Mononuclear cell (primary cell): ENCODE results near the gene VWC2. TPM values are rescaled to one million over a fixed set of nuclear protein-coding genes. Genes with fewer than 3 reads are reported as not detected.
"Not testable (repeated sequence)": the region's sequence is repeated elsewhere in the genome, so short reads cannot be mapped to it uniquely, and the experiment has no call there.

ENCODE experiments used
- H3K27me3 ChIP-seq: 2 replicates; pipeline ENCODE4 v1.6.0; 2011; ENCODE audit warnings: low read length, control low read depth; ENCODE audit not compliant: insufficient read depth
- H3K4me1 ChIP-seq: 2 replicates; pipeline ENCODE4 v1.5.1; 2011; ENCODE audit warnings: mild to moderate bottlenecking, low read length, control low read depth; ENCODE audit not compliant: insufficient read depth
- H3K4me3 ChIP-seq: 2 replicates; pipeline ENCODE4 v1.5.1; 2011; ENCODE audit warnings: mild to moderate bottlenecking, low read length, moderate library complexity
- H3K9me3 ChIP-seq: 2 replicates; pipeline ENCODE4 v1.5.1; 2011; ENCODE audit warnings: low read depth, mild to moderate bottlenecking, control low read depth, low read length
- total RNA-seq: library from RNA; depleted of rRNA; stranded (reverse); fragments of >200 nt; gene quantifications from one replicate; pipeline ENCODE4 v1.2.3, GENCODE V29; 2012

Gene VWC2
- total RNA-seq, 1 donor = not detected

DNA sequence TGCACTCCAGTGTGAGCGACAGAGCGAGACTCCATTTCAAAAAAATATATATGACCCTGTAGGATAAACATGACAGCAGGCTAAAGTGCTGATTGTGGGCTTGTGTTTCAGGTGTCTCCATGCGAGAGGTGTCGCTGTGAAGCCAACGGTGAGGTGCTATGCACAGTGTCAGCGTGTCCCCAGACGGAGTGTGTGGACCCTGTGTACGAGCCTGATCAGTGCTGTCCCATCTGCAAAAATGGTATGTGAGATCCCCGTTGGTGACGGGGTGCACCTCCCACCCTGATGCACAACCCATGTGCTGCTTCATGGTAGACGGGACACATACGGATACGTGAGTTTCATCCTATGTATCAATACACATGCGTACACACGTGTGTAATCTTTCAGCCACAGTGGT is 29.2 kb downstream of the VWC2 start:
- Histone ChIP-seq H3K4me1 (no peaks in the 10 kb centered on the region), H3K27me3 (no peaks in the 10 kb centered on the region), H3K4me3 (no peak overlapping the region), H3K9me3 (no peaks in the 10 kb centered on the region)

DNA sequence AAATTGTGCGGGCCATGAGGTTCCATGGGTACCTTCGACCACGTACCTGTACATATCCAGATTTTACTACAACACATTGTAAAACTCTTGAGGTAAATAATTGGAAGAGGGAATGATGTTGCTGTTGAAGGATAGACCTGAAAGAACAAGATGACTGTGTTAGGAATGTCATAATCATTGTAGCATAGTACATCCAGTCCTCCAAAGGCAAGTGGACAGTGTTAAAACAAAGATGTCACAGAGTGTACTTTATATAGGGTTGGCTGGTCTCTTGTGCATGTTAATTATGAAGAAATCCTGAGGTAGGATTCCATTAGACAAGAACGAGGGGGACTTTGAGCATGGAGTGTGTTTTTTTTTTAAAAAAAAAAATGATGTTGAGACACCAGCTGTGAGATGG is 30.4 kb downstream of the VWC2 start:
- H3K4me3 ChIP-seq = no peak overlapping the region
- H3K27me3 ChIP-seq = no peaks in the 10 kb centered on the region
- no peaks in the 10 kb centered on the region for H3K9me3 ChIP-seq
- H3K4me1 ChIP-seq = no peaks in the 10 kb centered on the region

DNA sequence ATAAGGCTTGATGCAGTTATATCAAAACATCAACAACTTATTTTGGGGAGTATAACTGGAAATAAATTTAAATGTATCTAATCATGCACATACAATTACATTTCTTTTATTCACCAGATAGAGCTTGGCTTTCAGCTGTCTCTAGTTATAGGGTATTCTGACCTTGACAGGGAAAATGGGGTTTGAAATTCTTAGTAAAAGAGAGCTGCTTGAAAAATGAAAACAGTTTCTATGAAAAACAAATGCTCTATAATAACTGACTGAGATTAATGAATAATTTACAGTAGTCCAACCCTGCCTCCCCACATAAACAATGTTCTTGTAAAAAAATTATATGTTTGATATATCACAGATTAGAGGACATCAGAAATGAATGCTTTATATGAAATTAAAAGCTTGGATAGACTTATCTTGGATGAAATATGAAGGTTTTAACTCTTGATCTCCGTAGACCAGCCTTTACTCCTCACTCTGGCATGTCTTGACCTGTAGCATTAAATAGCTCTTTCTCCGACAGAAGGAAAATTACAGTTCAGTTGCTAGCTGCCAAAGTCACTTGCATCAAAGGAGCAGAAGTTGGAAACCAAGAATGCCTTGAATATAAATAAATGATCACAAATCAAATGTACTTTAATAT is 32.1 kb downstream of the VWC2 start:
- no peak overlapping the region for H3K4me3 ChIP-seq
- no peaks in the 10 kb centered on the region for H3K27me3 ChIP-seq
- H3K9me3 ChIP-seq = no peaks in the 10 kb centered on the region
- no peaks in the 10 kb centered on the region for H3K4me1 ChIP-seq

DNA sequence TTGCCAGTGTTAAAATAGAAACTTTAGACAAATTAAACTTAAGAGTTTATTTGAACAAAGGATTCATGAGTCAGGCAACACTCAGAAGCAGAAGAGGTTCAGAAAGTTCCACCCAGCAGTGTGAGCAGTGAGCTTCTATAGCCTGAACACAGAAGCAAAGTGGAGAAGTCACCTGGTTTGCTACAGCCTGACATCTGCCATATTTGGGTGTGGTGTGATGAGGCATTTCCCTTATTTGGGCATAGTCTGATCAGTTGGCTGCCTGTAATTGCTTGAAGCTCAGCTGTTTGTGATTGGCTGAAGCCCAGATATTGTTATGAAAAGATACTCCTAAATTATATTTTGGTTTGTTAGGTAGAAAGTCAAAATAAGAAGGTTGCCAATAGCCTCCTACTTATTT is 39.1 kb downstream of the VWC2 start:
- H3K4me3 ChIP-seq = no peak overlapping the region
- H3K4me1 ChIP-seq = no peaks in the 10 kb centered on the region
- H3K27me3 ChIP-seq = no peaks in the 10 kb centered on the region
- no peaks in the 10 kb centered on the region for H3K9me3 ChIP-seq

DNA sequence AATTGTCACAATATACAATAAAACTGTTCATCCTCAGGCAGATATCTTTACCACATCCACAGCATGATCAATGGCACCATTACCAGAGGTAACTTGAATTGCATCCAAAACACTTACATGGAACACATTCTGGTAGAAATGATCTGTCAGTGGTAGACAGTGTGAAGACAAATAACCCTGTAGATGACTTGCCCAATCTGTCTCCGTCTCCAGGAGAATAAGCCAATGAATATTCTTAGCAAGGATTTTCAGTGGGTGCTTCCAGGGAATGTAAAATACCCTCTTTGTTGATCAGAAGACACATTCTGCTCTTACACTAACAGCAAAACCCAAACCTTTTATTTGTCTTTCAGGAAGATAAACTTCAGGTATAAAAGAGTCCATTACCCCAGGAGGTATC is 43.8 kb downstream of the VWC2 start:
- no peaks in the 10 kb centered on the region for H3K4me1 ChIP-seq
- H3K4me3 ChIP-seq = no peak overlapping the region
- H3K9me3 ChIP-seq = no peaks in the 10 kb centered on the region
- no peaks in the 10 kb centered on the region for H3K27me3 ChIP-seq

DNA sequence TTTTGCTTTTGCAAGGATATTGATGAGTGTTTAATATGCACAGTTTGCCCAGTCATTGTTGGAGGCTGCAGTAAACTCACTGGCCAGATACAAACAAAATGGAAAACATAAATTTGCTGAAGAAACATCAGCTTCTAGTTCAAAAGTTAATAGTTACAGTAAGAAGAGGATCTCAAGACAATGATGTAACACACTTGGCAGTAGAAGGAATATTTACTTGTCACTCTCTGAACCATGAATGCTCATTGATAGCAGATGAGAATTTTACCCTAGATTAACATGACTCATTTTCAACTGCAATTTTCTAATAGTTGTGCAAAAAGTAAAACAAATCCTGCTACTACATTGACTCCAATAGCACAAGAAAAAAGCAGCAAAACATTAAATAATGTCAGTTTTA is 47.7 kb downstream of the VWC2 start:
- Histone ChIP-seq H3K4me1 (no peaks in the 10 kb centered on the region), H3K4me3 (no peak overlapping the region), H3K9me3 (no peaks in the 10 kb centered on the region), H3K27me3 (no peaks in the 10 kb centered on the region)

DNA sequence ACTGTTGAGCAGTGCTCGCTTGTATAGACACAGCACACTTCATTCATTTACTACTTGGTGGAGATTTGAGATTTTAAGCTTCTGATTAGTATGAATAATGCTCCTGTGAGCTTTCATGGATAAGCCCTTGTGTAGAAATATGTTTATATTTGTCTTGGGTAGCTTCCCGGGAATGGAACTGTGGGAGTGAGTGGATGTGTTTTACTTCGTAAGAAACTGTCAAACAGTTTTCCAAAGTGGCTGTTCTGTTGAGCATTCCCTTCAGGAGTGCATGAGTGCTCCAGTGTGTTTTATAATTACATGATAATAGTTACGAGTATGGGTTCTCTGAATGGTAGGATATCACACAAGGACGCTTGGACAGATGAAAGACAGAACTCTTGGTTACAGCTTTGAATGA is 49.4 kb downstream of the VWC2 start:
- Histone ChIP-seq H3K4me3 (no peak overlapping the region), H3K4me1 (no peaks in the 10 kb centered on the region), H3K9me3 (no peaks in the 10 kb centered on the region), H3K27me3 (no peaks in the 10 kb centered on the region)

DNA sequence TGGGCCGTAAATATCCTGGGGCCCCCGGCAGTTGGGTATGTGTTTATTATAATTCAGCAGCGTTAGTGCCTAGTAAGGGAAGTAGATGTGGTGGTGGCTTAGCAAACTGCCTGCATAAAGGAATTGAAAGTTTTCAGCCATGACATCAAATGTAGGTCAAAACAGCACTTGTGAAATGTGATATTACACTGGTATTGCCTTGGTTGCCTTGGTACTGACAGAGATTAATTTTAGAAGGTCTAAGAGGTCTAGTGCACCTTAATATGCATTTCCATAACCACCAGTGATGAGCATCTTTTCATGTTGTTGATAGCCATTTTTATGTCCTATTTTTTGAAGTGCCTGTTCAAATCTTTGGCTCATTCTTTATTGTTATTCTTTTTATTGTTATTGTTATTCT is 50.1 kb downstream of the VWC2 start:
- Histone ChIP-seq H3K27me3 (no peaks in the 10 kb centered on the region), H3K4me1 (no peaks in the 10 kb centered on the region), H3K4me3 (no peak overlapping the region), H3K9me3 (no peaks in the 10 kb centered on the region)

DNA sequence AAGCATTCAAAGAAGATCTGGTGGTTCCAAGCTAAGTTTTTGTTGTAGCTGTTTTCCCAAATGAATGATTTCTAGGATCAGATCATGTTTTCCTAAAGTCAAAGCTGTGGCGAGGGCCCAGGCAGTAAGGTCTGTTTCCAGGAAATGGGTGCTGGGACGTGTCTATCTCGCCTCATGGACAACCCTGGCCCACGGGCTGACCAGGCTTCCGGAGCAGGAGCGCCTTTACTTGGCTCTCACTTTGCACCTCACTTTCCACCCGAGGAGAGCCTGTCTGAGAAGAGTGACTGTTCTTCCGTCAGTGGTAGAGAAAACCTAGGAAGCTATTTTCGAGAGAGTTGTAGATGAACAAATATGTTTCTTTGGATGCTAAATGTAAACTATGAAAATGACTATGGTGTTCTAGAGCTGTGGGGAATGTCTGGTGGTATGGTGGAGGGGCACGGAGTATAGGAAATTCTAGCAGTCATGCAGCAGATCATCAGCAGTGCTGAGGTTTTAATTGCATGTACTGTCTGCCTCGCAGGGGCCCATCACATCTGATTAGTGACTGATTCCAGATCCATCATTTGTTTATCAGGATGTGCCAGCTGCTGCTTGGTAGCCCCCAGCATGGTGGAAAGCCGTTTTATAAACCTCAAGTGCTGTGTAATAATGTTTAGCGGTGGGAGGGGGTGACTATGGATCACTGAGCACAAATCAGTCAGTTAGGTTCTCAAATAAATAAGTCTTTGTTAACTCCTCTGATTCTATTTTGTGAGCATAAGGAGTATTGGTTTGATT is 66.6 kb downstream of the VWC2 start:
- H3K4me3 ChIP-seq = no peak overlapping the region

DNA sequence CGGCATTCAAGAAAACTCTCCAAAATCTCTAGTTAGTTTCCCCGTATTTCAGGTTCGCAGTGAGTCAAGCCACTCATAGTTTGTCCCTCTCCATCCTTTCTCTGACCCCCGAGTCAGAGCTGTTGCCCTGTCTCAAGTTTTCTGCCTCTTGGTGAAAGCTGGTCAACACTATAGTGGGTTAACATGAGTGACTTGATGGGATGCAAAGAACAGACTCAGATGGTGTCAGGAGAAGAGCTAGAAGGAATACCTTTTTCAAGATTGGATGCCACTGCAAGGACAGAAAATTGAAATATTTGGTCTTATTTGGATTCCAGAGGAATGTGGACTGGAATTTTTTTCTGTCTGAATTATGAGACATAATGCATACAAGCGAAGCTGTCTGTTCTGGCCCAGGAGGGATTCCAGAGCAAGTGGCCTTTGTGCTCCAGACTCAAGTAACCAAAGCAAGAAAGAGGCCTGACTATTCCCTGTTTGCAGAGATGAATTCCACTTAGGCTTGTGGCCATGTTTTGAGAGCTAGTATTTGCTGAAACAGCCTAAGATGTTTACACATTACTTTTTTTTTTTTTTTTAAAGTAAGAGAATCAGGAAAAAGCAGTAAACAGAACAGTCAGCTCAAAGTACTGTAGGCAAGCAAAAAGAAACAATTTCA is 67.4 kb downstream of the VWC2 start:
- no peaks in the 10 kb centered on the region for H3K27me3 ChIP-seq
- no peaks in the 10 kb centered on the region for H3K9me3 ChIP-seq
- H3K4me1 ChIP-seq = no peaks in the 10 kb centered on the region
- H3K4me3 ChIP-seq = no peak overlapping the region

More for the DNA sequence above, 66.6 kb downstream of the VWC2 start:
- H3K4me1 ChIP-seq = no peaks in the 10 kb centered on the region
- H3K9me3 ChIP-seq = no peaks in the 10 kb centered on the region
- no peaks in the 10 kb centered on the region for H3K27me3 ChIP-seq

DNA sequence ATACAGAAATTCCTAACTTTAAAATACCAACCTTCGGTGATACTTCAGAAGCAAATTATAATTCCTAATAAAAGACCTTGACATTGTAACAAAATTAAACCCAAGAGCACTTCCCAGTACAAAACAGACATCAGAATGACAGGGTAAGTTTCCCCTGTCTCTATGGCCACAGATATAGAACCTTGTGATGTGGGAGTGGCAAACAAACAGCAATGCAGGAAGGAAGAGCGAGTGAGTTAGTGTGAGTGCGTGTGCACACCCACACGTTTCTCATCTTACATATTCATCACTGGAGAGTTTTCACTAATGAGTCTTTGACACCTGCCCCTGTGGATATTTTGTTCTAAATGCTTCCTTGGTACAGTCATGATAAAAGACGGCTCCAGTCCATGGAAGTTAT is 72.2 kb downstream of the VWC2 start:
- H3K4me1 ChIP-seq = no peaks in the 10 kb centered on the region
- H3K9me3 ChIP-seq = no peaks in the 10 kb centered on the region
- H3K27me3 ChIP-seq = no peaks in the 10 kb centered on the region
- no peak overlapping the region for H3K4me3 ChIP-seq

DNA sequence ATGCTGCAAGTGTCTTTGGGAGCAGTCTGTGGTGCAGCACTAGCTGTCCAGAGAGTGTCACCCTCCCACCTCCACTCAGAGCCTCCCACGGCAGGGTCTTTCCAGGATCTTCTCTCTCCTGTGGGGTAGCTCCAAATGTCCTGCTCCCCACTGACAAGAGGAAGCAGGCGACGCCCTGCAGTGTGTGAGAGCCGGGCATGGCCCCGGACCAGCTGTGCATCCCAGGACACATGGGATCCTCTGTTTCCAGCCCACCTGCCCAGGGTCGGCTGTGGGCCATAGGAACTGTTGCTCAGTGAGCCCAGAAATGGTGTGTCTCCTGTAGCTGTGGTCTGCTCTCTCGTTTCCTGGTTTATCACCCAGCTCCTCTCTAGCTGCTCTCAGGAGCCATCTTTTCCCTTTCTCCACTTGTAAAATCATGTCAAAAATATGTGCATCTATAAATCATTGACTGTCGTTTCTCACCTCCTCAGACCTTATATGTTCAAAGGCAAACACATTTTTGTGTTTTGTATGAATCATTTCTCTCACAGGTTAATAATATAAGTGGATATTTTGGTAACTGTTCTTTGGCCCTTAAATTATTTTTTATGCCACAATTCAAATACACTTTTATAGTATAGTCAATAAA is 74.9 kb downstream of the VWC2 start:
- Histone ChIP-seq H3K4me1 (no peaks in the 10 kb centered on the region), H3K27me3 (no peaks in the 10 kb centered on the region), H3K4me3 (no peak overlapping the region), H3K9me3 (no peaks in the 10 kb centered on the region)

DNA sequence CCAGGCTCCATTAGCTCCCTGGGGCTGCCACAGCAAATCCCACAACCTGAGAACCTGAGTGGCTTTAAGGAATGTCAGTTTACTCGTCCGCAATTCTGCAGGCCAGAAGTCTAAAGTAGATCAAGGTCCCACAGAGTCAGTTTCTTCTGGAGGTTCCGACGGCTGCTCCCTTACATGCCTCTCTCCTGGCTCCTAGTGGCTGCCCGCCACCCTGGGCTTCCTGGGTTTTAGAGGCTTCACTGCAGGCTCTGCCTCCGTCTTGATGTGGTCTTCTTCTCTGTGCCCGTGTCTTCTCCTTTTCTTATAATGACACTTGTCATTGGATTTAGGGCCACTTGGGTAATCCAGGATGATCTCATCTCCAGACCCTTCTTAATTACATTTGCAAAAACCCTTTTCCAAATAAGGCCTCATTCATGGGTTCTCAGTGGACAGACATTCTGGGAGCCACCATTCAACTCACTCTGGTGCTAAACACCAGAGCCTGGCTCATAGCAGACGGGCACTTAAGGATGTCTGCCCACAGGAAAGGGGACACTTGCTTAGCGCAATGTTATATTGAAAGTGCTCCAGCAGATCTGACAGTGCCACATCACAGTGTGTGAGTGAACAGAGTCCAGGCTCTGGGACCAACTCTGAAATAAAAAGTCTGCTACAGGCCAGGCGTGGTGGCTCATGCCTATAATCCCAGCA is 77.6 kb downstream of the VWC2 start:
- H3K4me3 ChIP-seq = no peak overlapping the region
- H3K27me3 ChIP-seq = no peaks in the 10 kb centered on the region
- H3K4me1 ChIP-seq = no peaks in the 10 kb centered on the region
- no peaks in the 10 kb centered on the region for H3K9me3 ChIP-seq

DNA sequence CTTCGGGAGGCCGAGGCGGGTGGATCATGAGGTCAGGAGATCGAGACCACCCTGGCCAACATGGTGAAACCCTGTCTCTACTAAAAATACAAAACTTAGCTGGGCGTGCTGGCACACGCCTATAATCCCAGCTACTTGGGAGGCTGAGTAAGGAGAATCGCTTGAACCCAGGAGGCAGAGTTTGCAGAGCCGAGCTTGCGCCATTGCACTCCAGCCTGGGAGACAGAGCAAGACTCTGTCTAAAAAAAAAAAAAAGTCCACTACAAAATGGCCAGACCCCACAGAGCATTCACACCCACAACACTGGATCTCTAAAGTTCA is 78.1 kb downstream of the VWC2 start:
- not testable (repeated sequence) for H3K4me1 ChIP-seq, H3K4me3 ChIP-seq, H3K27me3 ChIP-seq, H3K9me3 ChIP-seq
